Stimulated activated memory B cell treated with anti-CD40 and anti-IgM and Interleukin-4, amounts not matched to agents 10 μg/mL and 1 μg/mL and 100 μg/mL, for 72 hours (primary cell): ENCODE measurements around the gene CNP.

Source experiments
- ATAC-seq: fragments of 150-1000 bp; cut with Tn5 transposase; 2 replicates; pipeline ENCODE4 v1.10.0; 2021
- H3K27ac Mint-ChIP-seq: one replicate; pipeline ENCODE4 v1.8.0; 2022; ENCODE audit warnings: mild to moderate bottlenecking, mixed read lengths
- H3K27me3 Mint-ChIP-seq: one replicate; pipeline ENCODE4 v1.8.0; 2022; ENCODE audit warnings: mixed read lengths
- H3K36me3 Mint-ChIP-seq: one replicate; pipeline ENCODE4 v1.8.0; 2022; ENCODE audit warnings: mixed read lengths
- H3K4me1 Mint-ChIP-seq: one replicate; pipeline ENCODE4 v1.8.0; 2022; ENCODE audit warnings: mixed read lengths
- H3K4me3 Mint-ChIP-seq: one replicate; pipeline ENCODE4 v1.8.0; 2022; ENCODE audit warnings: mild to moderate bottlenecking, moderate library complexity, mixed read lengths
- H3K9me3 Mint-ChIP-seq: one replicate; pipeline ENCODE4 v1.8.0; 2022; ENCODE audit warnings: mixed read lengths

CNP gene

DNA sequence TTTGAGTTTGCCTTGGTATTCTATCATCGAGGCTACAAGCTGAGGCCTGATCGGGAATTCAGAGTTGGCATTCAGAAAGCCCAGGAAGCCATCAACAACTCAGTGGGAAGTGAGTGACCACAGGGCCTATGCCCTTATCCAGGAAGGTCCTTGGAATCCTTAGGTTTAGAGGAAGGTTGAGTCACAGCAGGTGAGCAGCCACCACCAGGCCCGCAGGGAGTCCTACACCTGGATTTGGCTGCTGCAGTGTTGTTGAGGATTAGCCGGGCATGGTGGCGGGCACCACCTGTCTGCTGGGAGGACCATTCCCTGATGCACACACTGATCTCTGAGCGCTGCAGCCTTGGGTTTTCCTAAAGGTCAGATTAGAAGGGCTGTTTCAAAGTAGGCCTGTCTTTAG lies 31.0 kb upstream of the CNP start:
- Mint-ChIP-seq H3K9me3 (no peaks in the 10 kb centered on the region), H3K4me3 (no peak overlapping the region), H3K27ac (no peak overlapping the region), H3K27me3 (peaks cover 12% of the 10 kb centered on the region), H3K36me3 (no peaks in the 10 kb centered on the region), H3K4me1 (peaks cover 7% of the 10 kb centered on the region)
- ATAC-seq = no peak

DNA sequence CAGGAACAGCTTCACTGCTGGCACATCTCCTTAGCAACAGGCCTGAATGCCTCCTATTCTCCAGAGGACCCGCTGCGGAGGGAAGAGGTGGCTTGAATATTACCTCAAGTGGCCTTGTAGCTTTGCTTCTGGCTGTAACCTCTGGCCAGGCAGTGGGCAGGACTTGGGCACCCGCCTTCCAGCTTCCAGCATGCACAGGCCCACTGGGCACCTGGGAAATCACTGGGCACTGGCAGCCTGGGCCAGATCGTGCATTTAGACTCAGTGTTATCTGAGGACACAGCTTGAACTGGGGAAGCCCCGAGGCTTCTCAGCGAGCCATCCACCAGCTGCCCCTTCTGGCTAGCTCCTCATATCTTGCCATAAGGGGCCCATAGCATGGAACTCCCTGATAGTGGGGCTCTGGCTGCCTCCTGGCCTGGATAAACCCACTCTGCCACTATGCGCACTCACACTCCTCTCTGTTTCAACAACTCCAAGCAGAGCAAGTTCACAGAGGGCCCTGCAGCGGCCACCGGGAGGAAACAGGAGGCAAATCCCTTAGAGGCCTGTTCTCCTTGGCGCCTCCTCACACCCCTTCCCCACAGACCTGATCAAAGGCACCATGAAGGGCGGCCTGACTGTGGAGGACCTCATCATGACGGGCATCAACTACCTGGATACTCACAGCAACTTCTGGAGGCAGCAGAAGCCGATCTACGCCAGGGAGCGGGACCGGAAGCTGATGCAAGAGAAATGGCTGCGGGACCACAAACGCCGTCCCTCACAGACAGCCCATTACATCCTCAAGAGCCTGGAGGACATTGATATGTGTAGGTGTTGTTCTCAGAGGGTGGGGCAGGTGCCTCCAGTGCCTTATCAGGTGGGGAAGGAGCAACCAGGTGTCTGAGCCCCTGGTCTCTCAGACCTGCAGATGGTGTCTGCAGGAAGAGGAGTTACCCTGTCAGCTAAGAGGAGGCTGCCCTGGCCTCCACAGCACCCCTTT lies 28.3 kb upstream of the CNP start:
- ATAC-seq = no peak
- H3K27me3 Mint-ChIP-seq = peaks cover 22% of the 10 kb centered on the region
- no peaks in the 10 kb centered on the region for H3K4me1 Mint-ChIP-seq
- no peak overlapping the region for H3K4me3 Mint-ChIP-seq
- no peaks in the 10 kb centered on the region for H3K9me3 Mint-ChIP-seq
- H3K27ac Mint-ChIP-seq = no peak overlapping the region
- no peaks in the 10 kb centered on the region for H3K36me3 Mint-ChIP-seq

DNA sequence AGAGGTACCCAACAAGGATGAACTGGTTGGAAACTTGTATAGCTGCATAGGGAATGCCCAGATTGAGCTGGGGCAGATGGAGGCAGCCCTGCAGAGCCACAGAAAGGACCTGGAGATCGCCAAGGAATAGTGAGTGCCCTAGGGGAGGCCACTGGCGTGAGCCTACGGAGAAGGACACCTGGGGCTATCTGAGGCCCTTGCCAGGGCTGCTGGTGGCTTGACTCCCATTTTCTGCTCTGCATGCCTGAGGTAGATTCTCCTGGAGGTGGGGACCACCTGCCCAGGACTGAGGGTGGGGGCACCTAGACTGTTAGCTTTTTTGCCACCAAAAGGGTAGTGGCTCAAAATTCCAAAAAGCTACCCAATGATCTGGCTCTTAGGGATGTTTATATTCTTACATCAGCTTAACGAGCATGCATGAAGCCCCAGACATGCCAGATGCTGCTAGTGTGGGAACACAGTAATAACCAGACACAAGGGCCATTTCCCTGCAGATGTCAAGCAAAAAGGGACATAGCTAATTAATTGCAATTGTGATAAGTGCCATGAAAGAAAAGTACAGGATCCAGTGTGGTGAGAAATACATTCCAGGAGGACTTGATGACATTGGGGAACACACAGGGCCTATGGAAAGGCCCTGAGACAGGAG lies 27.4 kb upstream of the CNP start:
- no peak for ATAC-seq
- Mint-ChIP-seq H3K4me1 (no peaks in the 10 kb centered on the region), H3K36me3 (no peaks in the 10 kb centered on the region), H3K4me3 (no peak overlapping the region), H3K27ac (no peak overlapping the region), H3K27me3 (peaks cover 22% of the 10 kb centered on the region), H3K9me3 (no peaks in the 10 kb centered on the region)

DNA sequence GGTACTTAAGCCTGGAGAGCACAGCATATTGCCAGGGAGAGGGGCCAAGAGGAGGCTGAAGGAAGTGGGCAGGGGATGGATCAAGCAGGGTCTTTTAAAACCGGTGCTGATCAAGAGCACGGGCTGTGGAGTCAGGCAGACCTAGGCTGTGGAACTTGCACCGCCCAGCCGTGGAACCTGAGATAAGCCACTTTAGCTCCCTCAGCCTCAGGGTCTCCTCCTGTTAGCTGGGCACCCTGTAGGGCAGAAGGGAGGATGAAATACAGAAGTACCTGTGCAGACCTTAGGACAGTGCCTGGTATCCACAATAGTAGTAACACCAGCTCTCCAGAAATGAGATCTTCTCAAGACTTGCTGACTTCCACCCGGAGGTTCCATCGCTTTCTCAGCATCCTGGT lies 26.9 kb upstream of the CNP start:
- ATAC-seq = no peak
- Mint-ChIP-seq H3K27ac (no peak overlapping the region), H3K36me3 (no peaks in the 10 kb centered on the region), H3K27me3 (peaks cover 22% of the 10 kb centered on the region), H3K9me3 (no peaks in the 10 kb centered on the region), H3K4me1 (no peaks in the 10 kb centered on the region), H3K4me3 (no peak overlapping the region)

DNA sequence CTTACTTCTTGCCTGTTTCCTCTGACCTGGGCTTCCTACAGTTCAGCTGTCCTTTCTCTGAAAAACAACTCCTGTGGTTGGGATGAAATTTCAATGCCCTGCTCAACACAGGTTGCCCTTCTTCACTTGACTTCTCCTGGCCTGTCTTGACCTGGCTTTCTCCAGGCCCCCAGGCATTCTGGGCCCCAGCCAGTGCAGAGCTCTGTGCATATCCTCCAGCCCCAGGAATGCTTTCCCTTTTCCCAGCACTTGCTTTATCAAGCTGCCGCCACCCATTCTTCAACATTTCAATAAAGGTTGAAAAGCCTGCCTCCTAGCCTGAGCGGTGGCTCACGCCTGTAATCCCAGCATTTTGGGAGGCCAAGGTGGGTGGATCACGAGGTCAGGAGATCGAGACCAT lies 25.4 kb upstream of the CNP start:
- no peak for ATAC-seq
- peaks cover 22% of the 10 kb centered on the region for H3K27me3 Mint-ChIP-seq
- H3K4me1 Mint-ChIP-seq = no peaks in the 10 kb centered on the region
- no peaks in the 10 kb centered on the region for H3K36me3 Mint-ChIP-seq
- no peak overlapping the region for H3K27ac Mint-ChIP-seq
- H3K4me3 Mint-ChIP-seq = no peak overlapping the region
- no peaks in the 10 kb centered on the region for H3K9me3 Mint-ChIP-seq

DNA sequence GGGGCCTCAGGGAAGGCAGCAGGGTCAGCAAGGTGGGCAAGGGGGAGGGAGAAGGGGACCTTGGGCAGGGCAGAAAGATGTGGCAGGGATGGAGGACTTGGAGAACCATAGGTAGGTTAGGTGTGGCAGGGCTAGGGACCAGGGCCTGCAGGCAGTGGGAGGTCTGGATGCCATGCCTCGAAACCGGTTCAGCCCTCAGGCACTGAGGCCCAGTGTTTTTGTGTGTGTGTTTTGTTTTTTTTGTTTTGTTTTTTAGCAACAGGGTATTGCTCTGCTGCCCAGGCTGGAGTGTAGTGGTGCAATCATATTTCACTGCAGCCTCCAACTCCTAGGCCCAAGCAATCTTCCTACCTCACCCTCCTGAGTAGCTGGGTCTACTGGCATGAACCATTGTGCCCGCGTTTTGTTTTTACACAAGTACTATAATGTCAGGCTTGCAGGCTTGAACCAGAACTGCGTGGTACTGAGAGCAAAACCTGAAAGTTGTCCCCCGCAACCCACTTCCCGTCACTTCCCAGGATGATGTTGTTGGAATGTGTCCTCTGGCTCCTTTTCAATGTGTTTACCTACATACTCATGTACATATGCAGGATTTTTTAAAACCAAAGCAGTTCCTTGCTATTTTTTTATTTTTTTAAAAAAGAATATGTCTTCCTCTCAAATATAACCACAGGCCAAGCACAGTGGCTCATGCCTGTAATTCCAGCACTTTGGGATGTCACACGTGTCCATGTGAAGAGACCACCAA lies 23.8 kb upstream of the CNP start:
- ATAC-seq = no peak
- Mint-ChIP-seq H3K27ac (no peak overlapping the region), H3K4me3 (no peak overlapping the region), H3K9me3 (no peaks in the 10 kb centered on the region), H3K36me3 (no peaks in the 10 kb centered on the region), H3K4me1 (no peaks in the 10 kb centered on the region), H3K27me3 (peaks cover 22% of the 10 kb centered on the region)

DNA sequence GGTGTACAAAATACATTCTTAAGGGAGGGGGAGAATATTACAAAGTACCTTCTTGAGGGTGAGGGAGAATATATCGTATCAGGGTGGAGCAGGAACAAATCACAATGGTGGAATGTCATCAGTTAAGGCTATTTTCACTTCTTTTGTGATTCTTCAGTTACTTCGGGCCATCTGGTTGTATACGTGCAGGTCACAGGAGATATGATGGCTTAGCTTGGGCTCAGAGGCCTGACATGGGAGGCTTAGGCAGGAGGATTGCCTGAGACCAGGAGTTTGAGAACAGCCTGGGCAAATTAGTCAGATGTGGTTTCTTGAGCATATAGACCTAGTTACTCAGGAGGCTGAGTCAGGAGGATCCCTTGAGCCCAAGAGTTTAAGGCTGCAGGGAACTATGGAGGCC lies 23.1 kb upstream of the CNP start:
- Mint-ChIP-seq H3K4me1 (no peaks in the 10 kb centered on the region), H3K4me3 (no peak overlapping the region), H3K27me3 (peaks cover 16% of the 10 kb centered on the region), H3K9me3 (no peaks in the 10 kb centered on the region), H3K36me3 (no peaks in the 10 kb centered on the region), H3K27ac (no peak overlapping the region)
- ATAC-seq = no peak

DNA sequence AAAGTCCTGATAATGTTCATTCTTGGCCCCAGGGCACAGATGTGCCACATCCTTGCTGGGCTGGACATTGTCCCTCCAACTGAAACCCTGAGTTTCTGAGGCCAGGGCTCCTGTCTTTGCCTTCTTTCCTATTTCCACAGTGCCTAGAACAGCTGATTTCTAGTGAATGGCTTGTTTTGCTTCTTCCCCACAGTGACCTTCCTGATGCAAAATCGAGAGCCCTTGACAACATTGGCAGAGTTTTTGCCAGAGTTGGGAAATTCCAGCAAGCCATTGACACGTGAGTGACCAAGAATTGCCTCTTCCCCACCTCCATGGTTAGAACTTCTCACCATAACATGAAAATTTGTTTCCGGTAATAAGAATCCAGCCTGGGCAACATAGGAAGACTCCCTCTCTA lies 21.7 kb upstream of the CNP start:
- Mint-ChIP-seq H3K4me1 (no peaks in the 10 kb centered on the region), H3K36me3 (no peaks in the 10 kb centered on the region), H3K4me3 (no peak overlapping the region), H3K27ac (no peak overlapping the region), H3K27me3 (peaks cover 13% of the 10 kb centered on the region), H3K9me3 (no peaks in the 10 kb centered on the region)
- no peak for ATAC-seq

DNA sequence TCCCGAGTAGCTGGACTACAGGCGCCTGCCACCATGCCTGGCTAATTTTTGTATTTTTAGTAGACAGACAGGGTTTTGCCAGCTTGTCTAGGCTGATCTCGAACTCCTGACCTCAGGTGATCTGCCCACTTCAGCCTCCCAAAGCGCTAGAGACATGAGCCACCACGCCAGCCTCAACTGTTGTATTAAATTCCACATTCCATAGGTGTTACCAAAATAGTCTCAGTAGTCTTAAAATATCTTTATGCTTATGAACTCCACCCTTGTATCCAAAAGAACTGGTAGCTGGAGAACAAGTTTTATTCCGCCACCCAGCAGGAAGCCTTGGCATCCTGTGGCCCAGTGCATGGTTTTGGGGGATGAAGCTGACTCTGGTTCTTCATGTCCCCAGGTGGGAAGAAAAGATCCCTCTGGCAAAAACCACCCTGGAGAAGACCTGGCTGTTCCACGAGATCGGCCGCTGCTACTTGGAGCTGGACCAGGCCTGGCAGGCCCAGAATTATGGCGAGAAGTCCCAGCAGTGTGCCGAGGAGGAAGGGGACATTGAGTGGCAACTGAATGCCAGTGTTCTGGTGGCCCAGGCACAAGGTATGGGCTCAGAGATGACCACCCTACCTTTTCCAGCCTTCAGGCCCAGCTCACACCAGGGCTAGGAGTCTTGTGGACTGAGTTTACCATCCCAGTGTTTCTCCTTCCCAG lies 17.7 kb upstream of the CNP start:
- Mint-ChIP-seq H3K27me3 (no peaks in the 10 kb centered on the region), H3K36me3 (no peaks in the 10 kb centered on the region), H3K4me1 (no peaks in the 10 kb centered on the region), H3K9me3 (no peaks in the 10 kb centered on the region), H3K27ac (no peak overlapping the region), H3K4me3 (no peak overlapping the region)
- no peak for ATAC-seq

DNA sequence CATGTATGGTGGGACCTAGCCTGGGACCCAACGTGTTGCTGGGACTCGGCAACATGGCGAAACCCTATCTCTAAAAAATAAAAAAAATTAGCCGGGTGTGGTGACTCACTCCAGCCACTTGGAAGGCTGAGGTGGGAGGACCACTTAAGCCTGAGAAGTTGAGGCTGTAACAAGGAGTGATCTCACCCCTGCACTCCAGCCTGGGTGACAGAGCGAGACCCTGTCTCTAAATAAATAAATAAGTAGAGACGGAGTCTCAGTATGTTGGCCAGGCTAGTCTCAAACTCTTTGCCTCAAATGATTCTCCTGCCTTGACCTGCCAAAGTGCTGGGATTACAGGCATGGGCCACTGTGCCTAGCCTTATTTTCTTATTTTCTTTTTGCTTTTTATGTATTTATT lies 10.1 kb upstream of the CNP start:
- Mint-ChIP-seq H3K9me3 (no peaks in the 10 kb centered on the region), H3K27ac (no peak overlapping the region), H3K4me3 (no peak overlapping the region), H3K36me3 (no peaks in the 10 kb centered on the region), H3K4me1 (no peaks in the 10 kb centered on the region), H3K27me3 (peaks cover 9% of the 10 kb centered on the region)
- no peak for ATAC-seq

DNA sequence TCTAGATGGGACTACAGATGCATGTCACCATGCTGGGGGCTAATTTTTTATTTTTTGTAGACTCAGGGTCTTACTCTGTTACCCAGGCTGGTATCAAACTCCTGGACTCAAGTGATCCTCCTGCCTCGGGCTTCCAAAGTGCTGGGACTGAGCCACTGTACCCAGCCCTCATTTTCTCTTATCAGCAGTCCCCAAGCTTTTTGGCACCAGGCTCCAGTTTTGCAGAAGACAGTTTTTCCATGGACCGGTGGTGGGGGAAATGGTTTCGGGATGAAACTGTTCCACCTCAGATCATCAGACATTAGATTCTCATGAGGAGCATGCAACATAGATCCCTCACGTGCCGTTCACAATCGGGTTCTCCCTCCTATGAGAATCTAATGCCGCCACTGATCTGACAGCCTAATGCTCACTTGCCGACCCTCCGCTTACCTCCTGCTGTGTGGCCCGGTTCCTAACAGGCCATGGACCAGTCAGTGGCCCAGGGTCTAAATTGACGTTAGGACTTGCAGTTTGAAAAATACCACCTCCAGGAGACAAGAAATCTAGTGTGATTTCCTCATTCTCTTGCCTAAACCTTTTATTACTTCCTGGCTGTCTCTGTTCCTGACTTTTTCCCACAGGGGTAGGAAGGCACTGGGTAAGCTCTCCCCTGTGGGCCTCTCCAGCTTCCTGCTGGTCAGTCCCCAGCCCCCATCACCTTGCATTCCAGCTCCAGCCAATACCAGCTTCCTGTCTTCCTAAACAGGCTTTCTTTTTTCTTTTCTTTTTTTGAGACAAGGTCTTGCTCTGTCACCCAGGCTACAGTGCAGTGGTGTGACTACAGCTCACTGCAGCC lies 9.3 kb upstream of the CNP start:
- Mint-ChIP-seq H3K27me3 (peaks cover 9% of the 10 kb centered on the region), H3K36me3 (no peaks in the 10 kb centered on the region), H3K27ac (no peak overlapping the region), H3K4me1 (no peaks in the 10 kb centered on the region), H3K4me3 (no peak overlapping the region), H3K9me3 (no peaks in the 10 kb centered on the region)
- ATAC-seq = no peak

DNA sequence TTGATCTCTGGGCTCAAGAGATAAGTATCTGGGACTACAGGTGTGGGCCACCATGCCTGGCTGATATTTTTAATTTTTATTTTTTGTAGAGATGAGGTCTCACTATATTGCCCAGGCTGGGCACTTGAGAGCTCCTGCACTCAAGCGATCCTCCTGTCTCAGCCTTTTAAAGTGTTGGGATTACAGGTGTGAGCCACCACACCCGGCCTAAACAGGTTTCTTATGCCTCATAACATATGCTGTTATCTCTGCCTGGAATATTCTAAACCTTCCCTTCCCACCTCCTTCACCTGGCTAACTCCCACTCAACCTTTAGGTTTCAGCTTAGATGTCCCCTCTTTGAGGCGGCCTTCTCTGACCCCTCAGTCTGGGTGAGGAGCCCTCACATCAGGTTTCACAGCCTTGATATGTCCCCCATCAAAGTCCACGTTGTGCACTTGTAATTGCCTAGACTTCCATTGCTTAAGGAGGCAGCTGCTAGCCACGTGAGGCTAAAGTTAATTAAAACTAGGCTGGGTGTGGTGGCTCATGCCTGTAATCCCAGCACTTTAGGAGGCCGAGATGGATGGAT lies 8.6 kb upstream of the CNP start:
- no peaks in the 10 kb centered on the region for H3K36me3 Mint-ChIP-seq
- H3K27ac Mint-ChIP-seq = no peak overlapping the region
- H3K4me3 Mint-ChIP-seq = no peak overlapping the region
- H3K4me1 Mint-ChIP-seq = no peaks in the 10 kb centered on the region
- peaks cover 9% of the 10 kb centered on the region for H3K27me3 Mint-ChIP-seq
- no peak for ATAC-seq
- no peaks in the 10 kb centered on the region for H3K9me3 Mint-ChIP-seq

DNA sequence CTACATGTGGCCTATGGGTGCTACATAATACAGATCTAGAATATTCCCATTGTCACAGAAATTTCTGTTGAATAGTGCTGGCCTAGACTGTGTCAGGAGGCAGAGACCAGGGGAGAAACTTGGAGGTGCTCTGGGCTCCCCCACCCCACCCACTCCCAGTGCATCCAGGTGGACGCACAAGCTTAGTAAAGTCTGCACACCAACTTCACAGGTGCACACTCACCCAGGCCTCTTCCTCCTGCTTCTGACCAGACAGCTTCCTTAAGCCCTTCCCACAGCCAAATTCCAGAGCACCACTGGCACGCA lies 7.6 kb upstream of the CNP start:
- no peak for ATAC-seq
- no peaks in the 10 kb centered on the region for H3K36me3 Mint-ChIP-seq
- H3K4me3 Mint-ChIP-seq = no peak overlapping the region
- no peak overlapping the region for H3K27ac Mint-ChIP-seq
- H3K9me3 Mint-ChIP-seq = no peaks in the 10 kb centered on the region
- no peaks in the 10 kb centered on the region for H3K4me1 Mint-ChIP-seq
- H3K27me3 Mint-ChIP-seq = peaks cover 9% of the 10 kb centered on the region

DNA sequence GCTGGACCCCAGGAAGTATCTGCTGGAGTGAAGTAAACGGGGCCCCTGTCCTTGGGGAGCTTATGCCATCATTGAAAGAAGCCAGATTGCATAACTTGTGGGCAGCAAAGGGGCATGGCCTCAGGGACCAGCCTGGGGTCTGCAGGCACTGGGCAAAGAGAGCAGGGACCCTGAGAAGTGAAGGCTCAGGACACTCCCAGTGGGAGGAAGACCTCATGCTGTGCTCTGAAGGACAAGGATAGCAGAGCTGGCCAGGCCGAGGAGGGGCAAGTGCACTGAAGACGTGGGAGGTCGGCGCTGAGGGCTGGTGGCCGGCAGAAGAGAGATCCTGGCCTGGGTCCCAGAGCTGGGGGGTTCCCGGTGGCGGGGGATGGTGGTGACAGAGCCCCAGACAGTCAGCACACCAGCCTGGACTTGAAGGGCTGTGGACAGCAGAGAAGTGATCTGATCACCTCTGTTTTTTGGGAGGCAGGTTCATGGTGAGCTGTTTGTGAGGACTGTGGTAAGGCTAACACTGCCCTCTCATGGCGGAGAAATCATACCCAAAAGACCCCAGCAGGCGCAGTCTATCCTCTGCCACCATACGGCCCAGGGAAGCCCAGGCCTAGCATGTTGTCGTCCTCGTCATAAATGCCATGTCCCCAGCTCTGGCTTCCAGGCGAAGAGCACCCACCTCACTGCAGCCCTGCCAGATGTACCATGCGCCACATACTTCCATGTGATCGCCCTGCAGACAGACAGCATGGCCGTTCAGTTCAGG lies 7.1 kb upstream of the CNP start:
- no peaks in the 10 kb centered on the region for H3K36me3 Mint-ChIP-seq
- no peaks in the 10 kb centered on the region for H3K4me1 Mint-ChIP-seq
- H3K9me3 Mint-ChIP-seq = no peaks in the 10 kb centered on the region
- ATAC-seq = no peak
- no peak overlapping the region for H3K27ac Mint-ChIP-seq
- no peak overlapping the region for H3K4me3 Mint-ChIP-seq
- peaks cover 9% of the 10 kb centered on the region for H3K27me3 Mint-ChIP-seq
